ENCODE data around the gene PATJ.
A peak's percentile ranks its signal among the peaks of the same experiment; 100 is the strongest.

Gene PATJ

GRCh38 chr1:62034790-62035189 lies 292.5 kb downstream of the PATJ start:
- Histone ChIP-seq H3K27me3 (ENCODE audit: insufficient read depth, low read length, poor library complexity, severe bottlenecking) (no peaks in the 10 kb centered on the region), H2AFZ (ENCODE audit: low read length) (no peak overlapping the region), H3K4me3 (ENCODE audit: low read length, poor library complexity, severe bottlenecking) (no peak overlapping the region), H3K79me2 (ENCODE audit: insufficient read depth, low read length) (no peaks in the 10 kb centered on the region), H3K9me3 (ENCODE audit: insufficient read depth, low read depth, low read length) (no peaks in the 10 kb centered on the region), H4K20me1 (ENCODE audit: insufficient read depth, low read length, poor library complexity, severe bottlenecking) (no peaks in the 10 kb centered on the region), H3K4me2 (ENCODE audit: low read depth, low read length, poor library complexity, severe bottlenecking) (no peak overlapping the region), H3K9ac (ENCODE audit: low read depth, low read length, poor library complexity, severe bottlenecking) (no peak overlapping the region), H3K4me1 (ENCODE audit: insufficient read depth, low read length, poor library complexity, severe bottlenecking) (no peaks in the 10 kb centered on the region), H3F3A (ENCODE audit: low read depth) (no peaks in the 10 kb centered on the region), H3K9me2 (replicated peaks; ENCODE audit: low read depth, low read length) (no peaks in the 10 kb centered on the region), H3K36me3 (ENCODE audit: insufficient read depth, low read length) (no peaks in the 10 kb centered on the region)
- no peak for TF ChIP-seq EZH2phosphoT487 (IDR thresholded peaks at IDR 0.05; ENCODE audit: borderline replicate concordance)
- TF ChIP-seq CTCF (conservative IDR thresholded peaks at IDR 0.05; ENCODE audit: low read length) = no peak

DNA sequence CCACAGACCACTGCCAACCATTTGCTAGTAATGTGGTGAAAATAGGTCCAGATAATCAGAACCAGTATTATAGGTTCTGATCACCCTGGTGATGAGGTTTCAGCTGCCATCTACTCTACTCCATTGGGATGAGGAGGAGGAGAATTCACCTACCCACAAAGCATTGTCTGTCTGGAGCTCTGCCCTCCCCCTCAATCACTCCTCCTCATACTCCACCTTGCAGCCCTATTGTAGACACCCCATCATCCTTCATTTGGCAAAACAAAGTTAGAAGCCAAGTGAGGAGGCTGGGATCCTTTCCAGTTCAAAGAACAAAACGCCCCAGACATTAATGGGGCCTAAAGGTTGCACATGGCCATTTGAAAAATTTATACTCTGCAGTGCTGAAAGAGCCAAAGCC lies 295.0 kb downstream of the PATJ start:
- no peaks in the 10 kb centered on the region for H3K4me1 ChIP-seq (ENCODE audit: insufficient read depth, low read length, poor library complexity, severe bottlenecking)
- TF ChIP-seq CTCF (conservative IDR thresholded peaks at IDR 0.05; ENCODE audit: low read length) (no peak), EZH2phosphoT487 (IDR thresholded peaks at IDR 0.05; ENCODE audit: borderline replicate concordance) (no peak)
- H3K4me2 ChIP-seq (ENCODE audit: low read depth, low read length, poor library complexity, severe bottlenecking) = no peak overlapping the region
- H3K36me3 ChIP-seq (ENCODE audit: insufficient read depth, low read length) = no peaks in the 10 kb centered on the region
- no peaks in the 10 kb centered on the region for H4K20me1 ChIP-seq (ENCODE audit: insufficient read depth, low read length, poor library complexity, severe bottlenecking)
- no peaks in the 10 kb centered on the region for H3K9me3 ChIP-seq (ENCODE audit: insufficient read depth, low read depth, low read length)
- H3K4me3 ChIP-seq (ENCODE audit: low read length, poor library complexity, severe bottlenecking) = no peak overlapping the region
- H3K9ac ChIP-seq (ENCODE audit: low read depth, low read length, poor library complexity, severe bottlenecking) = no peak overlapping the region
- no peak overlapping the region for H2AFZ ChIP-seq (ENCODE audit: low read length)
- H3K79me2 ChIP-seq (ENCODE audit: insufficient read depth, low read length) = no peaks in the 10 kb centered on the region
- no peaks in the 10 kb centered on the region for H3F3A ChIP-seq (ENCODE audit: low read depth)
- no peaks in the 10 kb centered on the region for H3K27me3 ChIP-seq (ENCODE audit: insufficient read depth, low read length, poor library complexity, severe bottlenecking)
- H3K9me2 ChIP-seq (replicated peaks; ENCODE audit: low read depth, low read length) = no peaks in the 10 kb centered on the region

GRCh38 chr1:62038594-62039284 lies 296.5 kb downstream of the PATJ start:
- H3K4me3 ChIP-seq (ENCODE audit: low read length, poor library complexity, severe bottlenecking) = no peak overlapping the region
- H3K79me2 ChIP-seq (ENCODE audit: insufficient read depth, low read length) = no peaks in the 10 kb centered on the region
- no peak for TF ChIP-seq EZH2phosphoT487 (IDR thresholded peaks at IDR 0.05; ENCODE audit: borderline replicate concordance)
- TF ChIP-seq CTCF (conservative IDR thresholded peaks at IDR 0.05; ENCODE audit: low read length) = peak; percentile 47
- no peaks in the 10 kb centered on the region for H3K27me3 ChIP-seq (ENCODE audit: insufficient read depth, low read length, poor library complexity, severe bottlenecking)
- H3K9ac ChIP-seq (ENCODE audit: low read depth, low read length, poor library complexity, severe bottlenecking) = no peak overlapping the region
- no peaks in the 10 kb centered on the region for H3K36me3 ChIP-seq (ENCODE audit: insufficient read depth, low read length)
- no peak overlapping the region for H2AFZ ChIP-seq (ENCODE audit: low read length)
- no peaks in the 10 kb centered on the region for H3K4me1 ChIP-seq (ENCODE audit: insufficient read depth, low read length, poor library complexity, severe bottlenecking)
- H3K4me2 ChIP-seq (ENCODE audit: low read depth, low read length, poor library complexity, severe bottlenecking) = no peak overlapping the region
- no peaks in the 10 kb centered on the region for H3K9me2 ChIP-seq (replicated peaks; ENCODE audit: low read depth, low read length)
- no peaks in the 10 kb centered on the region for H4K20me1 ChIP-seq (ENCODE audit: insufficient read depth, low read length, poor library complexity, severe bottlenecking)
- no peaks in the 10 kb centered on the region for H3K9me3 ChIP-seq (ENCODE audit: insufficient read depth, low read depth, low read length)
- H3F3A ChIP-seq (ENCODE audit: low read depth) = no peaks in the 10 kb centered on the region

Data from Loucy (cell line).